ENCODE data around the gene FAM3B.
A peak's percentile ranks its signal among the peaks of the same experiment; 100 is the strongest.
"Not testable (repeated sequence)": the region's sequence is repeated elsewhere in the genome, so short reads cannot be mapped to it uniquely, and the experiment has no call there.

Gene FAM3B

DNA sequence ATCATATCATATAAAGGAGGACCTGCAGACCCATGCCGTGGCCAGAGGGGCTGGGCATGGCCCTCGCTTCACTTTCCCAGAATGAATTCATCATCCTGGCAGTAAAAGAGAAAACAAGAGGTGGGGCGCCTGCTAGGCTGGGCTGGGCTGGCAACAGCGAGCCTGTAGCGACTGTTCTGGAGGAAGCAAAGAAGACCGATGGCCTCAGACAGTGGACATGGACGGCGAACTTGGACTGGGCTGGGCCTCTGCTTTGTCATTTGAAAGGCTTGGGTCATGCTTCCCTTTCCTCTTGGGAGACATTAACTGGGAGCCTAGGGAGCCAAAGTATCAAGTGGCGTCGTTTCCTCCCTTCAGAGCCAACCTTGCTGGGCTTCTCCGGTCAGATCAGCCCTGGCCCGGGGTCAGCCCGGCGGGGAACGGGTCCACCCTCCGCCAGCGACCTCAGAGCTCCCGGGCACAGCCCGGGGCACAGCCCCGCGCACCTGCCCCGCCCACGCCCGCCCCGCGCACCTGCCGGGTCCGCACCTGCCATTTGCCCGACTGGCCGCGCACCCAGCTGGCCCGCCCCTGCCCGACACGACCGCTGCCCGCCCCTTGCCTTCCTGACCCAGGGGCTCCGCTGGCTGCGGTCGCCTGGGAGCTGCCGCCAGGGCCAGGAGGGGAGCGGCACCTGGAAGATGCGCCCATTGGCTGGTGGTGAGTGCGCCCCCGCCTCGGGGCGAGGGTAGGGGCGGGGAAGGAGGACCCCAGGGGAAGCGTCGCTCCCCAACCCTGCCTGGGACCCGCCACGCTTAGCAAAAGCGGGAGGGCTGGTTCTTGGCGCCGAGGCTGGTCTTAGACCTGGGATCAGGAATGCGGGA, at the start of gene FAM3B:
FAM3B (plus strand) TSS at position 602 of the 863 bp plus-strand sequence; CDS start at position 681, 79 bp downstream.
- no peak for DNase-seq

GRCh38 chr21:41267346-41267745, 49.3 kb upstream of the FAM3B start:
- no peak for DNase-seq

DNA sequence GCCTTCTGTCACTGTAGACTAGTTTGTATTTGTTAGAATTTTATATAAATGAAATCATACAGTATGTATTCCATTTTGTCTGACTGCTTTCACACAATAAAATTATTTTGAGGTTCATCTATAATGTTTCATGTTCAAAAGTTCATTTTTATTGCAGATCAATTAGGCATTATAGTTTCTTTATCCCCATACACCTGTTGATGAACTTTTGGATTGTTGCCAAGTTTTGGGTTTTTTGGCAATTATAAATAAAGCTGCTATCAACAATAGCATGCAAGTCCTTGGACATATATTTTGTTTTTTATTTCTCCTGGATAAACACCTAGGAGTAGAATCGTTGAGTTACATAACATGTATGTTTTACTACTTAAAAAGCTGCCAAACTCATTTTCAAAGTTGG, 47.1 kb upstream of the FAM3B start:
- no peak for DNase-seq

GRCh38 chr21:41277196-41277595, 39.4 kb upstream of the FAM3B start:
- DNase-seq, result no peak

GRCh38 chr21:41277846-41278245, 38.8 kb upstream of the FAM3B start:
- DNase-seq, result no peak

GRCh38 chr21:41280115-41280919, 36.3 kb upstream of the FAM3B start:
- DNase-seq, result no peak

- no peak for DNase-seq
These were observed 34.2 kb upstream of the FAM3B start for GRCh38 chr21:41282412-41282811.

DNA sequence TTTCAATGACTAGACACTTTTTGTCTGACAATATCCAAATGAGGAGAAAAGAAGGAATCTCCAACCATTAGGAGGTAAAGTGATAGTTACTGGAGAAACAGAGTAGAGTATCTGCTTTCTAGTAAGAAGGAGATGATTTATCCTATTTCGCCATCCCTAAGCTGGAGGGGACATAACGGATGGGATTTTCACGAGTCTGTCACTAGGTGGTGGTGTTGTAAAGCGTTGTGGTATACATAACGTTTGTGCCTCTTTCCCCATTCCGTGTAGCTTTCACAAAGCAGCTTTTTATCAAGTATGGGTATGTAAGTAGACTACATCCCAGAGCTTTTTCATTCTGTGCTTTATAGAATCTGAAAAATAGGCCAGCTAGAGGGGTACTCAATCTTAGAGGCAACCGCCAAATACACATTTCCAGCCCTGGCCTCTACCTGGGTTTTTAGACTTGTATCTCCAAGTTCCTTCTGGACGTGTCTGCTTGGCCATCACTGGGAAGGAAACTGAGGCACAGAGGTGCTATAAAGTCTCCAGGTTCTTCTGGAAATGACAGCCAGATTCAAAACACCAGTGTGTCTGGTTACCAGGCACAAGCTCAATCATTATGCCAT, 33.3 kb upstream of the FAM3B start:
- DNase-seq, result peak; percentile 67 to 78

DNA sequence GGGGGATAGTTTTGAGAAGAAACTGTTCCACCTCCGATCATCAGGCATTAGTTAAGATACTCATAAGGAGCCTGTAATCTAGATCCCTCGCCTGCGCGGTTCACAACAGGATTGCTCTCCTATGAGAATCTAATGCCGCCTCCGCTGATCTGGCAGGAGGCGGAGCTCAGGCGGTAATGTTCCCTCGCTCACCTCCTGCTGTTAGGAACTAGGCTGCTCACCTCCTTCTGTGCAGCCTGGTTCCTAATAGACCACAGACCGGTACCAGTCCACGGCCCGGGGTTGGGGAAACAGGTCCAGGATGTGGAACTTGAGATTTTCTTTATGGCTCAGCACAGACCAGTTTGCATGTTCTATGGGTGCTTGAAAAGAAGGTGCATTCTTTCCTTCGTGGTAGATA, 27.2 kb upstream of the FAM3B start:
- DNase-seq, result no peak

DNA sequence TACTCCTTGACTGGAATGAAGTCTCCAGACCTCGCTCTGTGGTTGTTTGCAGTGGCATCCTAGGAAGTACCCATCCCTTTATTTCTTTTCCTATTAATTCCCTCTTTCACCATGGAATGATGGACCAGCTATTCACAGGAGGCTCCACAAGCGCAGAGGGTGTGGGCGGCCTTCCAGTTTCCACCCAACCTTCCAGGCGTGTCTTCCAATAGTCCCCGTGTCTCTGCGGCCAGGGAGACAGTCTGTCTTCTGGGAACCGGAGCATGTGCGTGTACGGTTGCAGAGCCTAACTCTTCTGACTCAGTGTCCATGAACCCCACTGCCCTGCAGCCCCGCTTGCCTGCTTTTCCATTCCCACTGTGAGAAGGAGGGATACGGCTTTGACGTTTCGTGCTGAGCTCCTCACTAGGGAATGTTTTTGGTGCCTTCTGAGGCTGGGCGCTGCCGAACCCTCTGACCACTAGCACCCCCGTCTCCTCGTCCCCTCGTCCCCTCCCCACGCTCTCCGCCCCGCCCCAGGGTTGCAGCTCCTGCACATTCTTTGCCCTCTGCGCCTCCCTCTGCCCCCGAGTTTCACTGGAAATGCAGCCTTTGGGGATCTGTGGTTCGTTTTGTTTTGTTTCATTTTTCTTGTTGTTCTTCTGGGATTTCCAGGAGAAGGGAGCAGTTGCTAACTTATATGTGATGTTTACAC, 26.3 kb upstream of the FAM3B start:
- no peak for DNase-seq

- no peak for DNase-seq
These were observed 21.9 kb upstream of the FAM3B start for GRCh38 chr21:41294548-41295231.

DNA sequence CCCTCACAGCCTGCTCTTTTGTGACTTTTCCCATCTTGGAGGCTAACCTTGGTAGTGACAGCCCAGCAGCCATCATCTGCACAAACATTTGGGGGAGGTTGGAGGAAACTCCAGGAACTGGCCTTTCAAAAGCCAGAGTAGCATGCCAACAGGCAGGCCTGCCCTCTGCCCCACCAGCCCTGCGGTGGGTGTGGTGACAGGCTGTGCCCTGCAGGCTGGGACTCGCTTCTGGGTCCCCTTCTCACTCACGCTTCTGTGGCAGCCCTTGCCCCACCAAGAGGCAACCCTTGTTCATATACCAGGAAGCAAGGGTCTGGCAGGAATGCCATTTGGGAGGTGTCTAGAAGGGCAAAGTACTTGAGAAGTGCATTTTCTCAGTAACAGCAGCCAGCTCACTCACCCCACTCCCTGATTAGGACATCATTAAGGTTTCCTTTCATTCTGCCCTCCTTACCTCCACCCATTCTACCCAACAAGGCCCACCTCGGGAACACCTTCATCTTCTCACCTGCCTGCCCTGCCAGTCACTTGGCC, 20.8 kb upstream of the FAM3B start:
- DNase-seq, result no peak

- no peak for DNase-seq
These were observed 13.6 kb upstream of the FAM3B start for GRCh38 chr21:41302976-41303375.

GRCh38 chr21:41304068-41304720, 12.4 kb upstream of the FAM3B start:
- DNase-seq, result no peak

GRCh38 chr21:41307219-41307618, 9.4 kb upstream of the FAM3B start:
- no peak for DNase-seq

GRCh38 chr21:41313285-41314164, 3.1 kb upstream of the FAM3B start:
- DNase-seq, result not testable (repeated sequence)

DNA sequence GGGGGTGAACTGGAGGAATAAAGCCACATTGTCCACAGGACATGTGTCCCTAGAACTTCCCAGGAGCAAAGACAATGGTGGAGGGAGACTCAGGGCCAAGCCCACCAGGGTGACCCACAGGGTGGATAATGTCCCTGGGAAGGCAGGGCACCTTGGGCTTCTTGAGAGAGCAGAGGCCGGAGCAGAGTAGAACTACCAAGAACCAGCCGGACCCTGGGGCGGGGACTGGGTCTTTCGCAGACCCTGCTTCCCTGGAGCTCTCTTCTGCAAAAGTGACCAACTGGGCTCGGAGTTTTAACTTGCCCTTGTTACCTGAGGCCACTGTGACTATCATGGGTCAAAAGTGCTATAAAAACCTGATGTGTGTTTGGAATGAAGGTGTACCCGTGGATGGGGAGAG, 875 bp upstream of the FAM3B start:
- no peak for DNase-seq

DNA sequence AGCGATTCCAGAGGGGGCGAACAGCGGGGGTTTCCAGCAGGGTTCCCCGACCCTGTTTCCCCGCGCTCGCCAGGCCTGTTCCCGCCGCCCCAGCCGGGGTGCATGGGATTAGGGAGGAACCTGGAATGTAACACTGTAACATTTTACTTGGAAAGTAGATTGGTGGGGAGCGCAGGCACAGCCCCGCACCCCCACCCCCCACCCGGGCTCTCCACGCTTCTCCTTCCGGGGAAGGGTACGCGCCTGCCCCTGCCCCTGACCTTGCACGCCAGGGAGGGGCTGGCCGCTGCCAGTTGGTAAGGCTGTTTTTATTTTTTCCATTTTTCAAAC, 427 bp downstream of the FAM3B start:
- DNase-seq, result no peak

- no peak for DNase-seq
These were observed 857 bp downstream of the FAM3B start for GRCh38 chr21:41317458-41317857.

DNA sequence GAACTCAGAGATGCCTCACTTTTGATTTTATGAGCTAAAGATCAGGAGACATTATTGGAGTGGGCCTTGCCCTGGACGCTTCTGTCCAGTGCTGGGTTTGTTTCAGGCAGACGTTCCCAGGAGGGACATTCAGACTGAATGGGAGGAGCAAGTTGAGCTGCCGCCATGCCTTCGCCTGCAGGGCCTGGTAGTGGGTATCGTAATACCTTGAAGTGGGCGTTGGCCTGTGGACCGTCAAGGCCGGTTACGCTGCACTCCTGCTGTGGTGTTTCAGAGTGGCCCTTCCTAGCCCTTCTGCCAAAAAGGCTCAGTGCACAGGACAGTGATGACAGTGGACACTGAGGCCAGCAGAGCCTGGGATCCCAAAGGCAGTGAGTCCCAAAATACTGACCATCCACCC, 1.6 kb downstream of the FAM3B start:
- no peak for DNase-seq

- DNase-seq, result no peak
These were observed 2.7 kb downstream of the FAM3B start for GRCh38 chr21:41319273-41319672.
